IPS-20b (cell line): ENCODE results near the gene NLRC3.

Source experiments
- H3K27ac ChIP-seq: one replicate; pipeline ENCODE4 v1.5.1; 2013; ENCODE audit warnings: low read length
- H3K27me3 ChIP-seq: 2 replicates; pipeline ENCODE4 v1.6.1; 2013; ENCODE audit warnings: mild to moderate bottlenecking, low read length, inconsistent platforms; ENCODE audit not compliant: insufficient read depth
- H3K36me3 ChIP-seq: 2 replicates; pipeline ENCODE4 v1.6.1; 2013; ENCODE audit warnings: low read depth, mild to moderate bottlenecking, inconsistent platforms, low read length, moderate library complexity; ENCODE audit not compliant: insufficient read depth
- H3K4me1 ChIP-seq: 2 replicates; pipeline ENCODE4 v1.6.1; 2013; ENCODE audit warnings: mild to moderate bottlenecking, control low read depth, inconsistent platforms, low read length, moderate library complexity; ENCODE audit not compliant: insufficient read depth
- H3K4me3 ChIP-seq: 2 replicates; pipeline ENCODE4 v1.5.1; 2013; ENCODE audit warnings: mild to moderate bottlenecking, low read length, inconsistent platforms
- H3K9ac ChIP-seq: 2 replicates; pipeline ENCODE4 v1.6.1; 2013; ENCODE audit warnings: low read depth, mild to moderate bottlenecking, inconsistent platforms, low read length, moderate library complexity
- H3K9me3 ChIP-seq: 2 replicates; pipeline ENCODE4 v1.6.1; 2013; ENCODE audit warnings: mild to moderate bottlenecking, low read depth, low read length, inconsistent platforms; ENCODE audit not compliant: insufficient read depth

NLRC3 gene

GRCh38 chr16:3595521-3596021 is 18.4 kb upstream of the NLRC3 start:
- no peak overlapping the region for H3K4me3 ChIP-seq
- no peak overlapping the region for H3K9ac ChIP-seq
- peaks cover 28% of the 10 kb centered on the region for H3K36me3 ChIP-seq
- no peaks in the 10 kb centered on the region for H3K4me1 ChIP-seq
- H3K9me3 ChIP-seq = peaks cover 13% of the 10 kb centered on the region
- no peak overlapping the region for H3K27ac ChIP-seq
- H3K27me3 ChIP-seq = no peaks in the 10 kb centered on the region

GRCh38 chr16:3595110-3595486 is 17.9 kb upstream of the NLRC3 start:
- H3K36me3 ChIP-seq = peaks cover 28% of the 10 kb centered on the region
- no peaks in the 10 kb centered on the region for H3K4me1 ChIP-seq
- no peak overlapping the region for H3K4me3 ChIP-seq
- H3K9me3 ChIP-seq = peaks cover 10% of the 10 kb centered on the region
- H3K9ac ChIP-seq = no peak overlapping the region
- H3K27me3 ChIP-seq = no peaks in the 10 kb centered on the region
- H3K27ac ChIP-seq = no peak overlapping the region

- H3K4me3 ChIP-seq = no peak overlapping the region
- H3K4me1 ChIP-seq = no peaks in the 10 kb centered on the region
- no peak overlapping the region for H3K27ac ChIP-seq
- H3K9me3 ChIP-seq = peaks cover 4% of the 10 kb centered on the region; the same call in 1 of the 2 replicates
- H3K36me3 ChIP-seq = peaks cover 24% of the 10 kb centered on the region
- no peak overlapping the region for H3K9ac ChIP-seq
- no peaks in the 10 kb centered on the region for H3K27me3 ChIP-seq
These were observed 17.3 kb upstream of the NLRC3 start for GRCh38 chr16:3594316-3595109.

DNA sequence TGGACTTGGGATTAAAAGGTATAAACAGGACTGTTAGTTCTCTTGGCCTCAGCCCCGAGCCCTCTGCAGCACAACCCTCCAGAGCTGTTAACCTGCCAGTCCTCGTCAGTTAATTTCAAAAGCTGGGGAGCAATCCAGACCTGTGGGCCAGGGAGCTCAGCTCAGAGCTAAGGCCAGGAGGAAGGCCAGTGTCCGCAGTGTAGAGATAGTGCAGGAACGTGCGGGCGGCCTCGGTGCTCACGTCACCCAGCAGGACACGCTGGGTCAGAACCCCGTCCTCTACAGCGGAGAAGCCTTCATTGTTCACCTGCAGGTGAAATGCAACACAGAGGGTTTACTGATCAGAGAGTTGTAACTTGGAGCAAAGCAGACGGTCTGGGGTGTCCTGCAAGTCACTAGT is 15.4 kb upstream of the NLRC3 start:
- Histone ChIP-seq H3K27me3 (no peaks in the 10 kb centered on the region), H3K9me3 (no peaks in the 10 kb centered on the region), H3K27ac (no peak overlapping the region), H3K4me3 (no peak overlapping the region), H3K4me1 (no peaks in the 10 kb centered on the region), H3K36me3 (peaks cover 21% of the 10 kb centered on the region; the same call in 1 of the 2 replicates), H3K9ac (no peak overlapping the region)

GRCh38 chr16:3591991-3592390 is 14.8 kb upstream of the NLRC3 start:
- Histone ChIP-seq H3K9ac (no peak overlapping the region), H3K27ac (no peak overlapping the region), H3K36me3 (peaks cover 21% of the 10 kb centered on the region; the same call in 1 of the 2 replicates), H3K27me3 (no peaks in the 10 kb centered on the region), H3K4me1 (no peaks in the 10 kb centered on the region), H3K9me3 (no peaks in the 10 kb centered on the region), H3K4me3 (no peak overlapping the region)

GRCh38 chr16:3591436-3591803 is 14.2 kb upstream of the NLRC3 start:
- Histone ChIP-seq H3K36me3 (peaks cover 21% of the 10 kb centered on the region; the same call in 1 of the 2 replicates), H3K9me3 (no peaks in the 10 kb centered on the region), H3K27me3 (no peaks in the 10 kb centered on the region), H3K4me1 (no peaks in the 10 kb centered on the region), H3K4me3 (no peak overlapping the region), H3K9ac (no peak overlapping the region), H3K27ac (no peak overlapping the region)

GRCh38 chr16:3590736-3591435 is 13.7 kb upstream of the NLRC3 start:
- no peaks in the 10 kb centered on the region for H3K4me1 ChIP-seq
- no peaks in the 10 kb centered on the region for H3K27me3 ChIP-seq
- H3K4me3 ChIP-seq = no peak overlapping the region
- no peak overlapping the region for H3K27ac ChIP-seq
- H3K9ac ChIP-seq = no peak overlapping the region
- no peaks in the 10 kb centered on the region for H3K9me3 ChIP-seq
- peaks cover 21% of the 10 kb centered on the region; the same call in 1 of the 2 replicates for H3K36me3 ChIP-seq

- no peaks in the 10 kb centered on the region for H3K27me3 ChIP-seq
- H3K36me3 ChIP-seq = peaks cover 21% of the 10 kb centered on the region; the same call in 1 of the 2 replicates
- no peak overlapping the region for H3K9ac ChIP-seq
- H3K4me3 ChIP-seq = no peak overlapping the region
- no peak overlapping the region for H3K27ac ChIP-seq
- H3K4me1 ChIP-seq = no peaks in the 10 kb centered on the region
- H3K9me3 ChIP-seq = no peaks in the 10 kb centered on the region
These were observed 12.9 kb upstream of the NLRC3 start for GRCh38 chr16:3589991-3590701.

DNA sequence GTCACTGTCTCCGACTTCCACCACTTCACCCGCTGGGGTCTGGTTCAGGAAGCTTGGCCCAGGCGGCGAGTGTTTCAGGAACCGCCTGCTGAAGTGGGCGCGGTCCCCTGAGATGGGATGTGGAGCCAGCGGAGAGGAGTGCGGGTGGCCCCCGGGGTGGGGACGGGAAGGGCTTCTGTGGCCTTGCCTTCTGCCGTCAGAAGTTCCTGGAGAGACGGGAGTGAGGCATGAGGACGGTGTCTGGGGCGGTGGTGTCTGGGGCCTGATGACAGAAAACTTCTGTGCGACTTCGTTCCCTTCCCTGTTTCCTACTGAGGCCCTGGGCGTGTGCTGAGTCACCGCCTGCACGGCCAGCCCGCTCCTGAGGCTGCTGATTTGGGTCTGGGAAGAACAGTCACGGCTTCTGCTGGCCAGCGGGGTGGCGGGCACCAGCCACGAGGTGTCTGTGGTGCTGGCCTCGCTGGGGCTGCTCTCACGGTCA is 12.3 kb upstream of the NLRC3 start:
- peaks cover 18% of the 10 kb centered on the region; the same call in 1 of the 2 replicates for H3K36me3 ChIP-seq
- no peaks in the 10 kb centered on the region for H3K9me3 ChIP-seq
- H3K4me1 ChIP-seq = no peaks in the 10 kb centered on the region
- no peak overlapping the region for H3K27ac ChIP-seq
- no peak overlapping the region for H3K4me3 ChIP-seq
- no peaks in the 10 kb centered on the region for H3K27me3 ChIP-seq
- no peak overlapping the region for H3K9ac ChIP-seq

- no peak overlapping the region for H3K27ac ChIP-seq
- H3K9ac ChIP-seq = no peak overlapping the region
- H3K9me3 ChIP-seq = no peaks in the 10 kb centered on the region
- peaks cover 18% of the 10 kb centered on the region; the same call in 1 of the 2 replicates for H3K36me3 ChIP-seq
- H3K27me3 ChIP-seq = no peaks in the 10 kb centered on the region
- no peaks in the 10 kb centered on the region for H3K4me1 ChIP-seq
- no peak overlapping the region for H3K4me3 ChIP-seq
These were observed 11.8 kb upstream of the NLRC3 start for GRCh38 chr16:3589001-3589400.

DNA sequence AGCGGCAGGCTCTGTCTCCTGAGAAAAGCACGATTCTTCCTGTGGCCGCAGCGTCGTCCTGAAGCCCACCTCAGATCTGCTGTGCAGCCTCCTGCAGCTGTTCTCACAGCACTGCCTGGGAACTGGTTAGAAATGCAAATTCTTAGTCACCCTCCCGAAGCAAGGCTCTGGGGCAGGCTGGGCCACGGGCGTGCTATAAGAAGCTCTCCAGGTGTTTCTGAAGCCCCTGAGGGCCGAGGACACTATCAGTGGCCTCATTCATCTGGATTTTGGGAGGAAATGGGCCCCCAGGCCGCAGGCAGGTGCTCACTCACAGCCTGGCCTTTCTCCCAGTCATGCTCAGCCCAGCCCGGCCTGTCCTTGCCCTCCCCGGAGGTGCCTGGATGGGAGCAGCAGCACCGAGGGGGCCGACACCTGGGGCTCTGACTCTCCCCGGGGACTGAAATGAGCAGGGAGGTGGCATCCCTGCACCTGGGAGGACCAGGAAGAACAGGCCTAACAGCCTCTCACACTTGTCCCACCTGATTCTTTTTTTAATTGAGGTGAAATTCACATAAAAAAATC is 10.4 kb upstream of the NLRC3 start:
- Histone ChIP-seq H3K36me3 (peaks cover 31% of the 10 kb centered on the region), H3K4me3 (no peak overlapping the region), H3K27me3 (no peaks in the 10 kb centered on the region), H3K27ac (no peak overlapping the region), H3K4me1 (no peaks in the 10 kb centered on the region), H3K9me3 (no peaks in the 10 kb centered on the region), H3K9ac (no peak overlapping the region)
